Central memory CD8-positive, alpha-beta T cell (primary cell): Measurements from ENCODE around the gene TMEM271.

Experiments used
- ATAC-seq: fragments of 150-1000 bp; cut with Tn5 transposase; replicated peaks from 2 replicates; pipeline ENCODE4 v1.10.0; 2022; ENCODE audit warnings: mild to moderate bottlenecking, moderate FRiP score, moderate number of reproducible peaks; ENCODE audit not compliant: poor library complexity, severe bottlenecking; ENCODE audit errors: extremely low read depth
- DNase-seq, 2 donors: peaks; one replicate each; pipeline ENCODE4 v3.0.0; 2021; ENCODE audit warnings: low spot score in 2 of 2
- H3K27ac Mint-ChIP-seq: one replicate; pipeline ENCODE4 v1.8.0; 2022; ENCODE audit warnings: low read depth, mild to moderate bottlenecking, moderate library complexity, mixed read lengths
- H3K27me3 Mint-ChIP-seq: one replicate; pipeline ENCODE4 v1.8.0; 2022; ENCODE audit warnings: mixed read lengths
- H3K36me3 Mint-ChIP-seq: one replicate; pipeline ENCODE4 v1.8.0; 2022; ENCODE audit warnings: mild to moderate bottlenecking, moderate library complexity, mixed read lengths; ENCODE audit not compliant: insufficient read depth
- H3K4me1 Mint-ChIP-seq: one replicate; pipeline ENCODE4 v1.8.0; 2022; ENCODE audit warnings: mixed read lengths
- H3K4me3 Mint-ChIP-seq: one replicate; pipeline ENCODE4 v1.8.0; 2022; ENCODE audit warnings: mild to moderate bottlenecking, moderate library complexity, mixed read lengths
- H3K9me3 Mint-ChIP-seq: one replicate; pipeline ENCODE4 v1.8.0; 2022; ENCODE audit warnings: mixed read lengths

Gene TMEM271

DNA sequence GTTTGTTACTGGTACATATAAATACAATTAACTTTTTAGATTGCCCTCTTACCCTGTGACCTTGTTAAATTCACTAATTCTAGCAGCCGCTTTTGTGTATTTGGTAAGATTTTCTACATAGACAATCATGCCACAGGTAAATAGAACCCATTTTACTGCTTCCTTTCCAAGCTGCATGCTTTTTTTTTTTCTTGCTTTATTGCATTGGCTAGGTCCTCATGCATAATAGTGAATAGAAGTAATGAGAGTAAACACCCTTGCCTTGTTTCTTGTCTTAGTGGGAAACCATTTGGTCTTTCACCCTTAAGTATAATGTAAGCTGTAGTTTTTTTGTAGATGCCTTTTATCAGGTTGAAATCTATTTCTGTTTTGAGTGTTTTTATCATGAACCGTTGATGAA is 7.7 kb upstream of the TMEM271 start:
- Mint-ChIP-seq H3K4me1 (no peaks in the 10 kb centered on the region), H3K9me3 (peaks cover 17% of the 10 kb centered on the region), H3K4me3 (no peak overlapping the region), H3K36me3 (no peaks in the 10 kb centered on the region), H3K27me3 (peaks cover 81% of the 10 kb centered on the region), H3K27ac (no peak overlapping the region)
- ATAC-seq (no peak), DNase-seq (no peak)

DNA sequence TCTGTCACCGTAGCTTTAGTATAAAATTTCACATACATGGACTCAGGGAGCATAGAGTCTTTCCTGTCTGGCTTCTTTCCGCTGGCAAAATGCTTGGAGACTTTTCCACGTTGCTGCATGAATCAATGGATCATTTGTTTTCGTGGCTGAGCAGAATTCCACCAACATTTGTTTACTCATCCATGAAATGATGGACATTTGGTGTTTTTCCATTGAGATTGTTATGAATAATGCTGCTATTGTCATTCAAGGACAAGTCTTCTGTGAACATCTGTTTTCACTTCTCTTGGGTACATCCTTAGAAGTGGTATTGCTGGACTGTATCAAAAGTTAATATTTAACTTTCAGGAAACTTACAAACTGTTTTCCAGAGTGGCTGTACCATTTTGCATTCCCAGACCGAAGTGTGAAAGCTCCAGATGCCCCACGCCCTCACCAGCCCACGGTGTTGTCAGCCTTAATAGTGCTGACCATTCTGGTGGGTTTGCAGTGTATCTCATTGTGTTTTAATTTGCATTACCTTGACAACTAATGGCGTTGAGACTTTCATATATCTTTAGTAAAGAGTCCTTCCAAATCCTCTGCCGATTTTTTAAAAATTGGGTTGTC is 5.8 kb upstream of the TMEM271 start:
- DNase-seq (no peak), ATAC-seq (no peak)
- peaks cover 88% of the 10 kb centered on the region for H3K27me3 Mint-ChIP-seq
- H3K36me3 Mint-ChIP-seq, result no peaks in the 10 kb centered on the region
- H3K9me3 Mint-ChIP-seq, result peaks cover 17% of the 10 kb centered on the region
- H3K4me3 Mint-ChIP-seq, result no peak overlapping the region
- peaks cover 5% of the 10 kb centered on the region for H3K4me1 Mint-ChIP-seq
- no peak overlapping the region for H3K27ac Mint-ChIP-seq

DNA sequence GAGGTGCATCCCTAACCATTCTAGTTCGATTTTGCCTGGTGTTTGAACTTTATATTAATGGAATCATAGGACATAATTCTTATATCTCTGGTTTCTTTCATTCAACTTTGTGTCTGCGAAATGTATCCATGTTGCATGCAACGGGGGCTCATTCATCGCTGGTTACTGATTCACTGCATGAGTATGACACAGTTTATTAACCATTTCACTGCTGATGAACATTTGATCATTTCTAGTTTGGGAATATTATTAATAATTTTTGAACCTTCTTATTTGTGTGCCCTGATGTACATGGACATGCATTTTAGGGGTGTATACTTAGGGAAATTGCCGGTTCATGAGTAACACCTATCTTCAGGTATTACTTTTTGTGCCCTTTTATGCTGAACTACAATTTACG is 5.1 kb upstream of the TMEM271 start:
- DNase-seq (no peak), ATAC-seq (no peak)
- Mint-ChIP-seq H3K9me3 (peaks cover 15% of the 10 kb centered on the region), H3K4me3 (no peak overlapping the region), H3K27me3 (peaks cover 83% of the 10 kb centered on the region), H3K27ac (no peak overlapping the region), H3K36me3 (no peaks in the 10 kb centered on the region), H3K4me1 (peaks cover 5% of the 10 kb centered on the region)

DNA sequence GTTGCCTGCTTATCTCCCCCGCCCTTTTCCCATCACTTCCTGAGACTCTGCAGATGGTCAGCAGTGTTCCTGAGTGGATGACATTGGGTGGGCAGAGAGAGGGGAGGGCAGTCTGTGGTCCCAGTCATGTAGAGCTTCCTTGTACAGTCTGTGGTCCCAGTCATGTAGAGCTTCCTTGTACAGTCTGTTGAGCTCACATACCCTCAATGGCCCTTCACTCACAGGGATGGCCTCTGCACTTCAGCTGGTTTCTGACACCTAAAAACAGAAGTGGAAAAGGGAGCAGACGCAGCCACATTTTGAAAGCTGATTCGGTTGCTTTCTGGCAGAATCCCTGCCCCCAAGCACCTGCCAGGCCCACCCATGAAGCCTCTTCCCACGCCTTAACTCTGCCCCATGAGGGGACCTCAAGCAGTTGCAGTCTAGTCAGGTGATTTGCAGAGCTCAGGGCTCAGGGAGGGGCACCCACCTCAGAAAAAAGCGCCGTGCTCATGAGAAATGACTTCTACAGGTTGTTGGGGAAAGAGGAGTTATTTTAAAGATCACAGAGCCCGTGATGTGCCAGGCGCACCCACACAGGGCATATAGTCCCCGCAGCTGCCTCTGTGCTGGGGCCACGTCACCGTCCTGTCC is 3.6 kb upstream of the TMEM271 start:
- peaks cover 74% of the 10 kb centered on the region for H3K27me3 Mint-ChIP-seq

DNA sequence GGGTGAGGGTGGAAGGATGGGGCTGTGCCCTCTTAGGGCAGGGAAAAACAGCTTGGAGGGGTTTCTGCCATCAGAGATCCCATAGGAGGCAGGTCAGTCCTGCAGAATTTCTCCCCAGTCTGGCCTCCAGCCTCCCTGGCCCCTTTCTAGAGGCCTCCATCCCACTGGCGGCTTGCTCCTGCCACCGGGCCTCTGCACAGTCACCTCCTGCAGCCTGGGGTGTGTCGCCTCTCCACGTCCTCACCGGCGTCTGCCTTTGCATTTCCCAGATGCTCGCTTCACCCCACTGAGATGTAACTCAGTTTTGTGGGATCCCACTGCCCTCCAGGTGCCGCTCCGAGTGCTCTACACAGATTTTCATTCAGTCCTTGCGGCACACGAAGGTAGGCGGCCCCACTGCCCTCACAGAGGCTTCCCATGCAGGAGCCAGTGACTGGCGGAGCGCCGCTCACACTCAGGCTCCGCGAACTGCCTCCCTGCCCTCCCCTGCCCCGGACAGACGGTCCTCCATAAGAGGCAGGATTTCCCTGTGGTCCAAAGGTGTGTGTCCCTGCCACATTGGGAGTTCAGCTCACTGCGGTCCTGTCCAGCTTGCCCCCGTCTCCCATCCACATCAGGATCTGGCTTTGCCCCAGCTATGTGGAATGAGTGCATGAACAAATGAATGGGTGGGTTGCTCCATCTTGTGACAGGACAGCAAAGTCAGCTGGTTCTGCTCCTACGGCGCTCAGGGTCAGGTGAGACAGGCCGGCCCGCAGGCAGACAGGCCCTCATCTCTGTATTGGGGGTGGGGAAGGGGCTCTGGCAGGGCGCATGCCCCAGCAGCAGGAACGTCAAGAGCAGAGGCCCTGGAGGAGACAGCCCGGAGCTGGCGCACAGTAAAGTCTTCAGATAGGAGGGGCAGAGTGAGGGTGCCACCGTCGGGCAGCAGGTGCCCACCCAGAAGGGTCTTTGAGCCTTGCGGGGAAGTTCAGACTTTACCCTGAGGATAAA is 2.7 kb upstream of the TMEM271 start:
- ATAC-seq, result no peak
- no peak for DNase-seq
- Mint-ChIP-seq H3K27ac (no peak overlapping the region), H3K9me3 (peaks cover 5% of the 10 kb centered on the region), H3K27me3 (peaks cover 75% of the 10 kb centered on the region), H3K4me1 (peaks cover 5% of the 10 kb centered on the region), H3K36me3 (peaks cover 1% of the 10 kb centered on the region), H3K4me3 (no peak overlapping the region)

More for the DNA sequence above, 3.6 kb upstream of the TMEM271 start:
- ATAC-seq, result no peak
- H3K36me3 Mint-ChIP-seq, result no peaks in the 10 kb centered on the region
- H3K4me3 Mint-ChIP-seq, result no peak overlapping the region
- peaks cover 5% of the 10 kb centered on the region for H3K4me1 Mint-ChIP-seq
- H3K27ac Mint-ChIP-seq, result no peak overlapping the region
- peaks cover 5% of the 10 kb centered on the region for H3K9me3 Mint-ChIP-seq
- no peak for DNase-seq

DNA sequence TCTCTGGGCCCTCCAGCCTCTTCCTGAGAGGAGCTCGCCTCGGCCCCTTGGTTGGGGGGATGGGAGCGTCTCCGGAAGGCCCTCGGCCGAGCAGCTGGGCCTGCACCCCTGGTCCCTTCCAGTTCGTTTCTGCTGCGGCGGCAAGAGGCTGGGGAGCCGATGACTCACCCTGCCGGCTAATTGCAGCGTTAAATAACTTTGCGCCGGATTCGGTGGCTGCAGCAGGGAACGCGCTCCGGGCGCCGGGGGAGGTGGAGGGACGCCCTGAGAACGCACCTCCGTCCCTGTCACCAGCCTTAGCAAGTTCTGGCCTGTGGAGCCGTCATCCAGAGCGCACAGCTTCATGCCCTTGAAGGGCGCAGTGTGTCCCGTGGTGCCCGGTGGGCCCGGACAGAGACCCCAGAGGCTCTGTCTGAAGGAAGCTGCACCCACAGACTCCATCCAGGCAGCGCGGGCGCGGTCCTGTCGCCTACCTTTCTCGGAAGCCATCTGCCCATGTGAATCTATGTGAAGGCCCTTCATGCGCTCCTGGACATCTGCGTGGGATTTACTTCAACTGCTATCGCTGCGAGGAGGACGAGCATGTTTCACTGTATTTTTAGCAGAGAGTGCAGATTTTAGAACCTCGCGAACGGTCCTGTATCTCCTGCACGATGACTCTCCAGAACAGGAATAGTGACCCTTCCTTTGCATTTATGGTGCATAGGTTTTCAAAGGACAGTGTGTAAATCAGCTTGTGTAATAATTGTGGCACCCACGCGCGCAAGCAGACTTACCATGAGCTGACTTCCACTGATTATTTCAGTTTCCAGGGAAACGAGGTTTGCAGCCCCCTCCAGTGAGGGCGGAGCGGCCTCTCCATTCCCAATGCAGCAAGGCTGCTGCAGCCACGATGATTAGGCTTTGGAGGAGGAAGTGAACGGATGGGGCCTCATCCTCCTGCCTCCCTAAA is 1.7 kb upstream of the TMEM271 start:
- Mint-ChIP-seq H3K4me1 (peaks cover 5% of the 10 kb centered on the region), H3K27me3 (peaks cover 76% of the 10 kb centered on the region), H3K27ac (no peak overlapping the region), H3K9me3 (no peaks in the 10 kb centered on the region), H3K4me3 (peak overlapping the region; percentile 54), H3K36me3 (peaks cover 1% of the 10 kb centered on the region)
- no peak for DNase-seq
- no peak for ATAC-seq

DNA sequence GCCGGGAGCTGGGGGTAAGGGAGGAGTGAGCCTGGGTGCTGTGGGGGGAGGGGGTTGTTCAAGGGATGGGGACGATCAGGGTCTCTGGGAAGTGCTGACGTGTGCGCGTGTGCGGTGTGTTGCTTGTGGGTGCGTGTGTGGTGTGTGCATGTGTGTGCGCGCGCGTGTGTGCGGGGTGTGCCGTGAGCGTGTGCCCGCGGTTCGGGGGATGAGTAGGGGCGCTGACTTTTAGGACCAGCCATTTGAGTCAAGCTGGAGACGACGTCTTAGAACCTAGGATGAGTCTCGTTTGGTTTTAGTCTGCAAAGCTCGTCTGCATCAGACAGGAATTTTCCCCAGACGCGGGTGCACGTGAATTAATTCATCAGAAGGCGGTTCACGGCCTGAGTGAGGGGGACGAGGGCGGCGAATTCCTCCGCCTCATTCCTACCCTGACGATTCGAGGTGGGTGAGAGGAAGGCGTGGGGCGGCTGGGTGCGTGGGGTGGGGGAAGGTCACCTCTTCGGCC is 950 bp upstream of the TMEM271 start:
- H3K4me3 Mint-ChIP-seq, result peak overlapping the region; percentile 54
- no peak for DNase-seq
- peaks cover 82% of the 10 kb centered on the region for H3K27me3 Mint-ChIP-seq
- H3K27ac Mint-ChIP-seq, result no peak overlapping the region
- no peak for ATAC-seq
- peaks cover 1% of the 10 kb centered on the region for H3K36me3 Mint-ChIP-seq
- peaks cover 2% of the 10 kb centered on the region for H3K9me3 Mint-ChIP-seq
- peaks cover 5% of the 10 kb centered on the region for H3K4me1 Mint-ChIP-seq

DNA sequence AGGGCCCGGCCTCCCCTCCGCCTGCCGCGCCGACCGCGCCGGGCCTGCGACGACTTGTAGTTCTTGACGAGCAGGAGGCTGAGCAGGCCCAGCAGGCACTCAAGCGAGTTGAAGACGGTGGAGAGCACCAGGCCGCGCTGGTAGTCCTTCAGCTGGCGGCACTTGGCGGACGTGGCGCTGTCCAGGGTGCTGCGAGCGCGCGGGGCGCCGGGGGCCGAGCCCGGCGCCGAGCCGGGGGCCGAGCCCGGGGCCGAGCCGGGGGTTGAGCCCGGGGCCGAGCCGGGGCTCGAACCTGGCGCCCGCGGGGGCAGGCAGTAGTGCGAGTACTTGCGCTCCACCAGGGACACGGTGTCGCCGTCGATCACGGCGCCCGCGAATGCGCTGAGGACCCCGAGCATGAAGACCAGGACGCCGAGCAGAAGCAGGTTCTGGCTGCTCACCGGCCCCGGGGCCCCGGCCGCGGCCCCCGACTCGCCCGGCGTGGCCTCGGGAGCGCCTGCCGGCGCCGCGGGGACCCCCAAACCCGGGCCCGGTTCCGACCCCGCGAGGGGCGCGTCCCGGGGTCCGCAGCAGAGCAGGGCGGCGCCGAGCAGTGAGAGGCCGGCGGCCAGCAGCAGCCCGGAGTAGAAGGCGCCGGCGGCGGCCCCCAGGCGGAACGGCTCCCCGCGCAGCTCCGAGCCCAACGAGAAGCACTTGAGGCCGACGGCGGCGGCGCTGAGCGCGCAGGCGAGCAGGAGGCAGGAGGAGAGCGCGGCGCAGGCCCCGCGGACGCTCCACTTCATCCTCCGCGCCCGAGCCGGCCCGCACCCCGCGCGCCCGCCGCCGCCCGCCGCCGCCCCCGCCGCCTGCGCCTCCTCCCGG is 584 bp downstream of the TMEM271 start:
- H3K27ac Mint-ChIP-seq, result no peak overlapping the region
- ATAC-seq (no peak), DNase-seq (no peak)
- H3K27me3 Mint-ChIP-seq, result peaks cover 80% of the 10 kb centered on the region
- peaks cover 1% of the 10 kb centered on the region for H3K36me3 Mint-ChIP-seq
- peaks cover 5% of the 10 kb centered on the region for H3K4me1 Mint-ChIP-seq
- H3K4me3 Mint-ChIP-seq, result no peak overlapping the region
- peaks cover 6% of the 10 kb centered on the region for H3K9me3 Mint-ChIP-seq

DNA sequence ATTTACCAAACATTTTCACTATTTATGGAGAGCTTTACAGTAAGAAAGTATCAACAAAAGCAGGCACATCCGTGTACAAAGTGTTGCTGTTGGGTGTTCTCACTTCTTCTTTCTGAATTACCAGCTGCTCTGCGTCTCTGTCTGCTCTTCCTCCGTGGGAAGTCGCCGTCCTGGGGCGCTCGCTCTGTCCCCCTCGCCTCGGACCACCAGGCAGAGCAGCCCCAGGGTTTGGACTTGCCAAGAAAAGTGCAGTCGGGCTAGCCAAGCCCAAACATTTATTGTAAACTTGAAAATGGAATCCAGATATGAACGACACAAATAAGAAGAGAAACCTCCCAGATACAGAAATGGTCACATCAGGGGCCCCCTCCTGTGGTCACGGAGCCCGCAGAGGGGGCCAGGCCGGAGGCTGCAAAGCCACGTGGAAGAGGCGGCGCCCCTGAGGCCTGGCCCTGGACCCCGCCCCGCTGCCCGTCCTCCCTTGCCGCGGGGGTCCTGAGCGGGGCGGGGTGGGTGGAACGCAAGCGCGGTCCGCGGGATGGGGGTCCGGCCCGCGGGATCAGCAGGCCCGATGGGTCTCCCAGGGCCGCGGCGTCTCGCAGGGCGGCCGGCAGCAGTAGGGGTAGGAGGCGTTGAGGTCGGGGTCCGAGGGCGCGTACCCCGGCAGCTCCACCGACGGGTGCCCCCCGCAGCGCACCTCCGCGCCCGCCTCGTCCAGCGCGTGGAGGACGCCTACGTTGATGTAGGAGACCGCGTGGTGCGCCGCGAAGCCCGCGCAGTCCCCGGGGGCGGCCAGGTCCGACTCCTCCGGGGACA is 1.5 kb downstream of the TMEM271 start:
- no peak for DNase-seq
- Mint-ChIP-seq H3K36me3 (peaks cover 1% of the 10 kb centered on the region), H3K9me3 (peaks cover 6% of the 10 kb centered on the region), H3K4me1 (peaks cover 5% of the 10 kb centered on the region), H3K27me3 (peaks cover 78% of the 10 kb centered on the region), H3K4me3 (peak overlapping the region; percentile 36), H3K27ac (no peak overlapping the region)
- no peak for ATAC-seq

DNA sequence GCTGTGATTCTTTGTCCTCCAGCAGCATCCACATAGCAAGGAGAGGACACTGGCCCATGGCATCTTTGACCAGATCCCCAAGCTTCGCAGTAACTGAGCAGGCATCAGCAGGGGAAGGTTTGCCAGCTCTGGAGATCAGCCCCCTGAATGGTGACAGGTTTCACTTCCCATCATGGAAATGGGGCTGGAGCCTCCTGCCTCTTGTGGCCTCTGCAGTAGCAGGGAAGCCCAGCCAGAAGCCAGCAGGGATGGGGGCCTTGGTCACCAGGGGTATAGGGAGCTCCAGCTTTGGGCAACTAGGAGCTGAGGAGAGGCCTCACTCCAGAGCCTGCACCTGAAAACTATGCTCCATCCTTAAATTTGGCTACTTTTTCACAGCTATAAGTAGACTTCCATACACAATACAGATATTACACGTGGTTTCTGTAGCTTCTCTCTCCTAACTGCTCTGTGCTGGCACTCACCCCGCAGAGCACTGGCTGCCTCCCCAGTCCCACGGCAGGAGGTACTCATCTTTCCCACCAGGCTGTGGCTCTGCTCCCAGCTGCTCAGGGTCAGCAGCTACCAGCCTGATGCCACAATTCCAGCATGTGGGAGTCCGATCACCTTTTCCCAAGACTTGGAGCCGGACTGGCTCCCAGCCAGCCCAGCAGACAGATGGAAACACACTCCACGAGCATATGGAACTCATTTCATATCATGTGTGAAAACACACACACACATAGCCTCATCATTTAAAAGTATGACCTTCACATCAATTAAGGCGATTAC is 2.8 kb downstream of the TMEM271 start:
- Mint-ChIP-seq H3K4me3 (peak overlapping the region; percentile 36), H3K9me3 (peaks cover 6% of the 10 kb centered on the region), H3K36me3 (peaks cover 1% of the 10 kb centered on the region), H3K27ac (no peak overlapping the region), H3K27me3 (peaks cover 76% of the 10 kb centered on the region), H3K4me1 (peaks cover 5% of the 10 kb centered on the region)
- ATAC-seq (no peak), DNase-seq (no peak)
